HG02798 (cell line): ENCODE results near the gene GDPD2.
"Not testable (repeated sequence)": the region's sequence is repeated elsewhere in the genome, so short reads cannot be mapped to it uniquely, and the experiment has no call there.

ENCODE experiments used
- ATAC-seq: cut with Tn5 transposase; IDR thresholded peaks from one replicate; pipeline ENCODE4 v1.9.1; 2021; ENCODE audit warnings: mild to moderate bottlenecking; ENCODE audit not compliant: unreplicated experiment, poor library complexity

The GDPD2 gene

DNA sequence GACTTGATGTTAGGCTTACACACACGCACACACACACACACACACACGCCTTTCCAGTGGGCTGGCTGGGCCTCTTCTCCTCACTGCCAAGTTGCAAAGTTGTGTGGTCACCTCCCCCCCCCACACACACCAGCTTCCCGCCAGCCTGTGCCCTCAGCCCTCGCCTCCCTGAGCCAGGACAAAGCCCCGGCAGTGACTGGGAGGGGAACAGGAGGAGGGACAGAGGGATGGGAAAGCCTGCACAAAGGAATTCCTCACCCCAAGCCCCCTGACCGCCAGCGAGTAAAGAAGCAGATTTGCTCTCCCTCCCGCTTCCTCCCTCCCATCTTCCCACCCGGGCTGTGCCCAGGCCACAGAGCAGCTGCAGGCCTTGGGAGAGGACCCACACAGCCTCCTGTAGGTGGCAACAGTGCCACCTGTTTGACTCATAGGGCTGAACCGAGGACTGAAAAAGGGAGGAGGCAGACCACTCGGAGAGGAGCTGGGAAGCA lies at the start of gene GDPD2:
GDPD2 (plus strand) TSS at position 464 of the 491 bp plus-strand sequence. CDS start 1,671 bp downstream, outside the sequence.
- no peak for ATAC-seq

- ATAC-seq, result no peak
These were observed 36.9 kb upstream of the GDPD2 start for GRCh38 chrX:70386235-70386634.

DNA sequence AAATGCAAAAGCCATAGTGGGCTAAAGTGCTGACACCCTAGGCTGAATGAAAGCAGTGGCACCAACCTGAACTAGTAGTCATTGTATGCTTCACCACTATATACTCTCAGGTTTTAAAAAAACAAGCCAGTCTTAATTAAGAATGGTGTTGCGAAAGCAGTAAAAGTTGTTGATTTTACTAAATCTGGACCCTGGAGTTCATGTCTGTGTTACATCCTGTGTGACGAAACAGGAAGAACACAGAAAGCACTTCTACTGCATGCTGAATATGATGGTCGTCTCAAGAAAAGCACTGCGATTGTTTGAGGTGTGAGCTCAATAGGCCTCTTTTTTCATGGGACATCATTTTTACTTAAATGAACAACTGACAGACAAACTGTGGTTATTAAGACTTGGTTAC lies 24.2 kb upstream of the GDPD2 start:
- ATAC-seq, result no peak

DNA sequence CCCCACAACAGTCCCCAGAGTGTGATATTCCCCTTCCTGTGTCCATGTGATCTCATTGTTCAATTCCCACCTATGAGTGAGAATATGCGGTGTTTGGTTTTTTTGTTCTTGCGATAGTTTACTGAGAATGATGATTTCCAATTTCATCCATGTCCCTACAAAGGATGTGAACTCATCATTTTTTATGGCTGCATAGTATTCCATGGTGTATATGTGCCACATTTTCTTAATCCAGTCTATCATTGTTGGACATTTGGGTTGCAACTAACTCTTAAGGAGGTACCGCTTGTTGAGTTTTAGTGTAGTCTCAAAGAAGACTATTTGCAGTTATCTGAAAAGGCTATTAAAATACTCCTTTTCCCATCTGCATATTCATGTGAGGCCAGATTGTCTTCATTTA lies 22.9 kb upstream of the GDPD2 start:
- ATAC-seq, result not testable (repeated sequence)

- ATAC-seq, result no peak
These were observed 20.4 kb upstream of the GDPD2 start for GRCh38 chrX:70402721-70403120.

GRCh38 chrX:70405003-70405402 lies 18.1 kb upstream of the GDPD2 start:
- ATAC-seq, result no peak

DNA sequence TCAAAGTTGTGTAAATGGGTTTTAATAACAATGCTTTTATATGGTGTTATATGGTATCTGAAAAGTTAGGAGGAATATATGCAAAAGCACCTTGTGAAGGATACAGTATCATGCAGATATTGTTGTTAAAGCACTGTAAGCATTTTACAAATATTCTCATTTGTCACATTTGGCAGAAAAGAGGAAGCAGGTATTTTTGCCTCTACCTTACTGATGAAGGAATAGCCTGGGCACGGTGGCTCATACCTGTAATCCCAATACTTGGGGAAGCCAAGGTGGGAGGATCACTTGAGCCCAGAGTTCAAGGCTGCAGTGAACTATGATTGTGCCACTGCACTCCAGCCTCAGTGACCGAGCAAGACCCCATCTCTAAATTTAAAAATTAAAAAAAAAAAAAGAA lies 12.2 kb upstream of the GDPD2 start:
- ATAC-seq, result no peak

- ATAC-seq, result no peak
These were observed 11.6 kb upstream of the GDPD2 start for GRCh38 chrX:70411475-70411874.

DNA sequence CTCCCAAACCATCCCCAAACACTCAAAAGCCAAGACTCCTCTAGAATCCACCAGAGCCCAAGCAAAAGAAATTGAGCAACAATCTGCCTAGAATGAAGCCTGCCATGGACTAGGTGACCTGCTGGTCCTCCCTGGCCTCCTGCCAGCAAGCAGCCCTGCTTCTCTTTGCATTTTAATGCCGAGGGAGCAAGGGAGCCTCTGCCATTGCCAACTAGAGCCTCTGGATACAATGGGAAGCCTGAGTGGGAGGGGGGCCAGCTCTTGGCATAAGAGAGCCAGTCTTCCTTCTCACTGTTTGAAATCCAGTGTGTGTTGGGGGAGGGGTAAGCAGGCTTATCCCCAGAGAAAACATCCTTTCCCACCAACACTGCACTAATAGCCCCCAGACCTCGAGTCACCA lies 1.5 kb upstream of the GDPD2 start:
- no peak for ATAC-seq

GRCh38 chrX:70423936-70424675 lies 992 bp downstream of the GDPD2 start:
- ATAC-seq, result no peak

DNA sequence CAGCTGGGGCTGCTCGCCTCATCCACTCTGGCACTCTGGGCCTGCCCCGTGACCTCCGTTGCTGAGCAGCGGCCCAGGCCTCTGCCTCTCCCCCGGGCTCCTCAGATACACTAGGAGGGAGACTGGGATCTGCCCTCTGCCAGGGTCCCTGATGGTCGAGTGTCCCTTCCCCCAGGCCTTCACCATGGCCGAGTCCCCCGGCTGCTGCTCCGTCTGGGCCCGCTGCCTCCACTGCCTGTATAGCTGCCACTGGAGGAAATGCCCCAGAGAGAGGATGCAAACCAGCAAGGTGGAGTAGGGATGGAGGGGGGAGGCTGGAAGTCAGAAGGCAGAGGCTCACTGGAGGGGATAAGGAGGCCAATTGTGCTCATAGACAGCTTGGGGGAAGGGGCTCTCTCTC lies 1.7 kb downstream of the GDPD2 start:
- ATAC-seq, result no peak

- no peak for ATAC-seq
These were observed 3.5 kb downstream of the GDPD2 start for GRCh38 chrX:70426286-70427278.

GRCh38 chrX:70427365-70427764 lies 4.3 kb downstream of the GDPD2 start:
- no peak for ATAC-seq

DNA sequence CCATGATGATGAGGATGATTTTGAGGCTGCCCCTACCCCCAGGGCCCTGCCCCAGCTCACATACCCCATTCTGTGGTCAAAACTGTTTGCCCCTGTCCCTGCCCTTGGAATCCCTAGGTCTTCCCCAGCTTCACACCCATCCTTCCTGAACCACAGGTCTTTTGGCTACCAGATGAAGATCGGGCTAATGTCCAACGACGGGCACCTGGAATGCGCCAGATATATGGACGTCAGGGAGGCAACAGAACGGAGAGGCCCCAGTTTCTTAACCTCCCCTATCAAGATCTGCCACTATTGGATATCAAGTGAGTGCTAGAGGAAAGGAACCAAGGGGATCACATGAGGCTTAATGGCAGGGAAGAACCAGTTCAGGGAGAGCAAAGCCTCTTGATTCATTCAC lies 6.6 kb downstream of the GDPD2 start:
- ATAC-seq, result no peak

- ATAC-seq, result no peak
These were observed 10.1 kb downstream of the GDPD2 start for GRCh38 chrX:70432936-70433847.

GRCh38 chrX:70433848-70434351 lies 10.8 kb downstream of the GDPD2 start:
- ATAC-seq, result peak; percentile 77

DNA sequence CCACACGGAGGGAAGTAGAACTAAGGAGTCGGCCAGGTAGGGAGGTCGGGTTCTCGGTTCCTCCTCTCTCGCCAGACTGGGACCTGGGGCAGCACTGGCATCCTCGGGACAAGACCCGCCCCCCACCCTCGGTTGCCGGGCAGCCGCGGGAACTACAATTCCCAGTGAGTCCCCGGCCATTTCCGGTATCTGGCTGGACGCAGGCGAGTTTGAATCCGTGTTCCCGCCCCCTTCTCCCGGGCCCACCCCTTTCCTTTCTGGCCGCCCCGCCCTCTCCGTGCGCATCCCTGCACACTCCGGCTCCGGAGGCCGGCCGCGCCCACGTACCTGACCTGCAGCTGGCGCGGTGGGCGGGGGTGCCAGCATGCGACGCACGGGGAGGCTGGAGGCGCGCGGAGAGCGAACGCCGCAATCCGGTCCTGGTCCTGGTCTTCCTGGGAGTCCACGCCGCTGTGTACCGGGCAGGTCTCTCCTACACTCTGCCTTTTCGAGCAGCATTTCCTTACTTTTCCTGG lies 11.3 kb downstream of the GDPD2 start:
- peak; percentile 74 for ATAC-seq

GRCh38 chrX:70434914-70435586 lies 11.9 kb downstream of the GDPD2 start:
- no peak for ATAC-seq

GRCh38 chrX:70436343-70436742 lies 13.2 kb downstream of the GDPD2 start:
- ATAC-seq, result no peak
